HPDE6-E6E7 (cell line): ENCODE measurements around the gene MYRF.

Experiments used
- DNase-seq: peaks from one replicate; pipeline ENCODE4 v3.0.0; 2011; ENCODE audit warnings: missing footprints; ENCODE audit errors: extremely low spot score

The MYRF gene

DNA sequence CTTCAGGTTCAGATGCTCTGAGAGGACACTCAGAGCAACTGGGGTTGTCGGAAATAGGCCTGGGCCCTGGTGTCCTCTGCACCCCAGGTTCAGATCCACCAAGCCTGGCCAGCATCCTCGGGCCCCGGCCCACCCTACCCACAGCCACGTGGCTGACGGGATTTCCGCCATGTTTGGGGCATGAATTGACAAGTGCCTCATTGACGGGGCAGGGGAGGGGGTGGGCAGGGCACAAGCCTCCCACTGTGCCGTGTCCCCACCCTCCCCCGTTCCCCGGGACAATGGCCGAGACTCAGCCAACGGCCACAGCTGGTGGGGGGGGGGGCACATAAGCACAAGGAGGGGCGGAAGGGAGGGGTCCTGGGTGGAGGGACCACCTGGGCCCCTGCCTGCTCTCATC, 8.5 kb downstream of the MYRF start:
- no peak for DNase-seq

DNA sequence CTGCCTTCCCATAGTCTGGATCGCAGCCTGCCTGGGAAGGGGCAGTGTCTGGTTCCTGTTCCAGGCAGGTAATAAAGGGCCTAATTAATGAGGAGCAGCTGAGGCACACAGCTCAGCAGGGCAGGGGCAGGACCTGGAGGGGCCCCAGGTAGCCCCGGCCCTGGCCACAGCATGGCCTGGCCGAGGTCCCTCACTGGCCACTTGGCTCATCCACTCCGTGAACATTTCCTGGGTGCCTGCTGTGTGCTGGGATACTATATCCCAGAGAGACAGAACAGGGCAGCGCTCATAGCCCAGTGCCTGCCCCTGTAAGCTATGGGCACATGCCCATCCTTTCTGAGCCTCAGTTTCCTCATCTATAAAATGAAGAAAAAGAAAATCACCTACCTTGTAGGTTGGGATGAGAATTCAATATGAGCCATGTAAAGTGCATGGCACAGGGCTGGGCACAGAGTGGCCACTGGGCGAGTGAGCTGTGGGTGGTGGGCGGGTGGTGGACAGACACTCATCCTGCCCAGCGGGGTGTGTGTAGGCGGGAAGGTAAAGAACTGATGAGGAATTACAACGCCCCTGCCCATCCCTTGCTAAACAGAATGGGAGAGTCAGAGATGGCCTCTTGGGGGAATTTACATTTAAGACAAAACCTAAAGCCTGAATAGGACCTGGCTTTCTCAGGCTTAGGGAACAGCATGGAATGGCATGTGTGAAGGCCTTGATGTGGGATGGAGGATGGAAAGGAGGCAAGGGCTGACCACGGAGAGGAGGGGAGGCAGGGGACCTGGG, 9.2 kb downstream of the MYRF start:
- no peak for DNase-seq

DNA sequence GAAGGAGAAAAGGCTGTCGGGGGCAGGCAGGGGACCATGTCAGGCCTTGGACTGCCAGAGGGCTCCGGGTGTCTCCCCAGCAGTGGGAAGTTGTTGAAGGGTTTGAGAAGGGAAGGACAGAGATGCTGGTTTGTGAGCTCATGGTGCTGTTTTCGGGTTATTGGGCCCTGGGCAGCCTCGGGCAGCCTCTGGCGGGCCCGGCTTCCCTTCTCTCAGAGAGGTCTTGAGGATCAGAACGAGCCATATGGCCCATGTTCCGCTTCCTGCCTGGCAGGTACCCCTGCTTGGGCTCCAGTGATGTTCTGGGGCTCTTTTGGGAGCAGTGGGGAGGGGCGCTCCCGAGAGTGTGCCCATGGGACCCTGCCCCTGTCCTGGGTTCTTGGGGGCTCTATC, 9.8 kb downstream of the MYRF start:
- no peak for DNase-seq

DNA sequence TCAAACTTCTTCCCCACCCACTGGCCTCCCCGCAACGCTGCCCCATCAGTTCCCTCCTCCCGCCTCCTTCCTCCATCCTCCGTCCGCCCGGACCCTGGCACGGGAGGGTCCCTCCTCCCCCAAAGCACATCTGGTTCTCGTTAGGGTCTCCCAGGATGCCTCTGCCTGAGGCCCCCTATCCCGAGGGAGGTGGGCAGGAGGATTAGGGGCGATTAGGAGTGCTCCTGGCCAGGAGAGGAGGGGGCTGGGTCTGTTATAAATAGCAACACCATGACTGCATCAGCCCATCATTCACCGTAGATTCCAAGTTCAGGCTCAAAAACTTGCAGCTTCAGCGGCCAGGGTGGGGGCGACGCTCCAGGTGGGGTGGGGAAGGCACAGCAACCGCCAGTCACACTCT, 10.4 kb downstream of the MYRF start:
- DNase-seq: no peak

DNA sequence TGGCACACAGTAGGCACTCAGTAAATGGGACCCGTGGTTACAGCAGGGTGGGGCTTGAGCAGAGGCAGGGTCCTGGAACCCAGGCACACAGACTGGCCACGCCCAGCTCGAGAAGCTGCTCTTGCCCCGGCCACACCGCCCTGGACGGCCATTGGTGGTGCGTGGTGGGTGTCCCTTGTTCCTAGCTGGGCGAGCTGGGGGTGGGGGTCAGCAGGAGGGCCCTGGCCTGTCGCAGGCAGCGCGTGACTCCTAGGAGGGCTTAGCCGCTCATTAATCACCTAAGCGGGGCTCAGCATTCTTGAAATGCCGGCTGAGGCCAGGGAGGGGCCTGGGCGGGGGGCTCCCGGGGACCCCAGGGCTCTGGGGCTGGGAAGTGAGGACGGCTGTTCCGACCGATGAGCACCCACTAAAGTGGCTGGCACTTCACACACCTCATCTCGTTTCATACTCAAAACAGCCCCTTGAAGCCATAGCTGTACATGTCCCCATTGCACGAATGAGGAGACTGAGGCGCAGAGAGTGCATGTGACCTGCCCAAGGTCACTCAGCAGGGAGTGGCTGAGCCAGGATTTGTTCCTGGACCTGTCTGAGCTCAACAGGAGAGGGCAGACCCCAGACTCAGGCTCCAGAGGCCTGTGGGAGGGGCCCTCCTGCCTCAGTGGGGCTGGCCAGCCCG, 11.6 kb downstream of the MYRF start:
- DNase-seq: no peak

DNA sequence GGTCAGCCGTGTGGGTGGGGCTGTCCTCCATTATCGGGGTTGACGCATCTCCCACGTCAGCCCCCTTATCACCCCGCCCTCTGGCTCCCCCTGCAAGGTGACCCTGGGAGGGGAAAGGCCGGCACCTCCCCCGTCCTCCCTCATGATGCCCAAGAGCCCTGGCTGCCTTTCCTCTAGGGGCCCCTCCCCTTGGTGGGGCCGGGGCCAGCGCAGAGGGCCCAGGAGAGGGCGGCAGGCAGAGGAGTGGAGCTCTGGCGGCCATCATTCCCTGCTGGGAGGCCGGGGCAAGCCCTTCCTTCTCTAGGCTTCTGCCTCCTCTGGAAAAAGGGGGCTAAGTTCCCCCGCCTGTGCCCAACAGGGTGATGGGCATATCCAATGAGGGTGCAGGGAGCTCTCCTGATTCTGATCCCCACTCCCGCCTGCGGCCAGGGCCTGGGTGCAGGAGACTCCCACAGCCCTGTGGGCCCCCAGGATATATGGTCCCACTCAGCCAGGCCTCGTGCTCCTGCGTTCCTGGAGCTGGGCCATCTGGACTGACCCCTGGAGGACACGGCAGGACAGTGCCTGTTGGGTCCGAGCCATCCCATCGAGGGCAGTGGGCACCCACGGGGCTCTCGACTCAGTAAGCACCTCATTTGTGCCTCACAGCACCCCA, 12.3 kb downstream of the MYRF start:
- no peak for DNase-seq

DNA sequence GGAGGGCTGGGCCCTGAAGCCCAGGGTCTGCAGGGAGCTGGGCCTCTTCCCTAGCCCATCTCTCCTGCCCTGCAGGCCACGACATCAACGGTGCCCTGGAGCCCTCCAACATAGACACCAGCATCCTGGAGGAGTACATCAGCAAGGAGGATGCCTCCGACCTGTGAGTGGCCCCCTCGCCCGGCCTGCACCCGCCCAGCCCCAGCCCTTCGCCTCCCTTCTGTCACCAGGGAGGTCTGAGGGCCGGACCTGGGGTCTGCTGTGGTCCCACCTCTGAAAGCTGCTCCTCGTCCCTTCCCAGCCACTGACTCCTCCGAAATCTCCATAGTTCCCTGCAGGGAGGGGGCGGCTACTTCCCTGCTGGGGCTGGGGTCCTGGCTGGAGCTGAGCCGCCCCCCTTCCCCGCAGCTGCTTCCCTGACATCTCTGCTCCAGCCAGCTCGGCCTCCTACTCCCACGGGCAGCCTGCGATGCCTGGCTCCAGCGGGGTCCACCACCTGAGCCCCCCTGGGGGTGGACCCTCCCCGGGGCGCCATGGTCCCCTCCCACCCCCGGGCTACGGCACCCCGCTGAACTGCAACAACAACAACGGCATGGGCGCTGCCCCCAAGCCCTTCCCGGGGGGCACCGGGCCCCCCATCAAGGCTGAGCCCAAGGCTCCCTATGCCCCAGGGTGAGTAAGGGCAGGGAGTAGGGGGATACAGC, 13.3 kb downstream of the MYRF start:
- DNase-seq: no peak

DNA sequence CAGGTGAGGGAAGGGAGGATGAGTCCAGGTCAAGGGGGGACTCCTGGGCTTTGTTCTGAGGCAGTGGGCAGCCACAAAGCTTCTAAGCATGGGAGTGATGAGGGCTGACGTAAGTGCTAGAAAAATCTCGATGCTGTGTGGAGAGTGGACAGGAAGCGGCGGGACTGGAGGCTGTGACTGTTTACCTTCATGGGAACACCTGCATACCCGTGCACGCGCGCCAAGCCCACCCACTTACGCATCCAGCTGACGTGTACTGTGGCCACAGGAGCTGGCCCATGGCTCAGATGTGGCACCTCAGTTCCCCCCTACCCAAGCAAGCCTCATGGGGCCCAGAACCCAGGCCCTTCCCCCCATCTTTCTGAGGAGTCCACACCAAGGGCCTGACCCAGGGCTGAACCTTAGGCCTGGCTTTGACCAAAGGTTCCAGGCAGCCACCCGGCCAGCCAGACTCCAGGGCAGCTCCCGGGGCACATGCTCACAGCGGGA, 14.0 kb downstream of the MYRF start:
- no peak for DNase-seq

DNA sequence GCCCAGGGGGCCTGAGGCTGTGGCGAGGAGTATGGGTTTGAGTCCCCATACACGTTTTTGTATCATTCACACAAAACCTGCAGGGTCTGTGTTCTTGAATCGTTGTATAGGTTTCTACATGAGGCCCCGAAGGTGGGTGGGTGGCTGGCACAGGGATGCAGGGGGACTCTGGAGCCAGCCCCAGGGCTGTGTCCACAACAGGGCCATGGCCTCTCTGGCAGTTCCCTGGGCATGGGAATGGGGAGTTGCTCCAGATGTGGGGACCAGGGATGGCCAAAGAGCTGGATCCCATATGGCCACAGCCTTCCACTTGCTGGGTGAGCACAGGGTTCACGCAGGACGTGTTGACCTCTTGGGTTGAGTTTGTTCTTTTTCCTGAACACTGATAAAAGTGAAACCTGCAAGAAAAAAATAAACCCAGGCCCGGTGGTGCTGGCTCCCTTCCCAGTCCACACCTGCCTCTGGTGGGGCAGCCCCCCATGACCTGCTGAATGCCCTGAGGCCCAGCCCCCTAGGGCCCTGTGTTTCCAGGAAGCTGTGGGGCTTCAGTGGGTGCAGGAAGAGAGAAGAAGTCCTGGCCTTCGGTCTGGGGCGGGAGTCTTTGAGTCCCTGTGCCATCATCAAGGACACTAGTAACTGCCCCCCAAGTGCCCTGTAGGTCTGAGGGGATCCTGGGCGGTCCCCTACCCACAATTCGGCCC, 16.1 kb downstream of the MYRF start:
- DNase-seq: no peak

DNA sequence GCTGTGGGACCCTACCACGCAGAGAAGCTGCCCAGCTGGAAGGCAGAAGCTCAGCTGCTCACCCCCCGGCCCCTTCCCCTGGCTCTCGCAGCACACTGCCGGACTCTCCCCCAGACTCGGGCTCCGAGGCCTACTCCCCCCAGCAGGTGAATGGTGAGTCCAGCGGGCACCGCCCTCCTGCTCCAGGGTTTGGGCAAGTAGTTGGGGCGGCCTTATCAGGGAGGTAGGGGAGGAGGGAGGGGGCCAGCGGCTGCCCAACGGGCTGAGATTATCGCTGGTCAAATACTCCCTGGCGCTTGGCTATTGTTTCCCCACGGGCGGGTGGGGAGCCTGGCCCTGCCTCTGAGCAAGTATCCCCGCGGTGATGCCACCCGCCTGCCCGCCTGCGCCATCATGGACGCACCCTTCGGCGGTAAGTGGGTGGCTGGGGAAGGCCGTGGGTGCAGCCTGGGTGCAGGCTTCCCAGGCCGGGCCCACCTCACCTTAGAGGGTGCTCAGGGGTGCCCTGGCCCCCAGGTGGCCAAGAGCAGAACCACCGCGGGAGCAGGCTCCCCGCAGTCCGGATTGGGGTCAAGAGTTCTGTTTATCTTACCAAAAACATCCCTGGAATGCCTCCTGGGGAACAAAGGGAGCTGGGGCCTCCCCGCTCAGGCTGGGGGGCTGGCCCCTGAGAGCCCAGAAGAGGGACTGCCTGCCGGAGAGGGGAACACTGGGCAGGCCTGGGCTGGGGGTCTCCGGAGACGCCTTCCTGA, 16.9 kb downstream of the MYRF start:
- DNase-seq: no peak

DNA sequence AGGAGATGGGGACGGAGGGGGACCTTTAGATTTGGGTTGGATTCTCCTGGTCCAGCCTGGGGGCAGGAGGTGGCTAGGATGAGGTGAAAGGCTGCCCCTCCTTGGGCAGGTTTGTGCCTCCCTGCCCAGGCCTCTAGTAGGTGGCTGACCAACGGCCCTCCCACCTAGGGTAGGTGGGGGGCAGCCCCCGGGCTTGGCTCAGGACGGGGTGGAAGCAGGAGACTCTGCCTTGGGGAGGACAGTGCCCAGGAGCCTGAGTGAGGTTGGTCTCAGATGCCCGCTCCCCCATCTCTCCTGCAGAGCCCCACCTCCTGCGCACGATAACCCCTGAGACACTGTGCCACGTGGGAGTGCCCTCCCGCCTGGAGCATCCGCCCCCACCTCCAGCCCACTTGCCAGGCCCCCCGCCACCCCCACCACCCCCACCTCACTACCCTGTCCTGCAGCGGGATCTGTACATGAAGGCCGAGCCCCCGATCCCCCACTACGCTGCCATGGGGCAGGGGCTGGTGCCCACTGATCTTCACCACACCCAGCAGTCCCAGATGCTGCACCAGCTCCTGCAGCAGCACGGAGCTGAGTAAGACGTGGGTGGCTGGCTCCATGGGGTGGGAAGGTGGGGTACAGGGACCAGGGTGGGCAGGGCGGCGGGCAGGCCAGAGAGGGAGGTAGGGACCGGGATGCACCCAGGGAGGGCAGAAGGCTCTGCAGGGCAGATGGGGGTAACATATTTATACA, 17.7 kb downstream of the MYRF start:
- no peak for DNase-seq

DNA sequence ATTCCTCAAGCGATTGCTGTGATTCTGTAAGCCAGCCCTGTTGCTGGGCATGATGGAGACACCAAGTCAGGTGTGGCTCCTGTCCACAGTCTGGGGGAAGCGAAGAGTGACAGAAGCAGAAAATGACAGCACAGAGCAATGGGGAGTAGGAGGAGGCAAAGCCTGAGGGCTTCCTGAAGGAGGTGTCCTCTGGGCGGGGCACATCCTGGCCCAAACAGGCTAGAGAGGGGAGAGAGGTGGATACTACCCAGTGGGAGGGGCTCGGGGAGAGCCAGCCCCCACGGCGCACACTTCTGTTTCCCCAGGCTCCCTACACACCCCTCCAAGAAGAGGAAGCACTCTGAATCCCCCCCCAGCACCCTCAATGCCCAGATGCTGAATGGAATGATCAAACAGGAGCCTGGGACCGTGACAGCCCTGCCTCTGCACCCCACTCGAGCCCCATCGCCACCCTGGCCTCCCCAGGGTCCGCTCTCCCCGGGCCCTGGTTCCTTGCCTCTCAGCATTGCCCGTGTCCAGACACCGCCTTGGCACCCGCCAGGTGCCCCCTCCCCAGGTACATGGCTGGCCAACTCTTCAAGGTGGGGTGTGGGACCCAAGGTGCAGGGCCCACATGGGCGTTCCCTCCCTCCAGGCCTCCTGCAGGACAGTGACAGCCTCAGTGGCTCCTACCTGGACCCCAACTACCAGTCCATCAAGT, 18.9 kb downstream of the MYRF start:
- no peak for DNase-seq

DNA sequence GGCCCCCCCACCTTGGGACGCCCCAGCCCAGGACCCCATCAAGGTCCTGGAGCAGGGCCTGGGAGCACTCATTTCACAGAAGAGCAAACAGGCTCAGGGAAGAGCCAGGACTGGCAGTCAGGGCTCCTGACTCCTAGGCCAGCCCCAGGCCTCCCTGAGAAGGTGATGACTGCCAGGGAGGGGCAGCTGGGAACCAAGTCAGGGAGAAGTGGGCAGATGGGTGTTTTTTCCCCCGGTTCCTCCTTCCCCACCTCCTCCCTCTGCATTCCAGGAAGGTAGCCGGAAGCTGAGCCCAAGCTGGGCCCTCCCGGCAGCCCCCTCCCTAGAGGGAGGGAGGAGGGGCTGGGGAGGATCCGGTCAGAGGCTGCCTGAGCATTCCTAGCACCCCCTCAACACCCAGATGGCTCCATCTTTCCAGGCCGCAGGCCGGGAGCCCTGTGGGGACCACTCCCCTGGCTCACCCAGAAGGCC, 19.6 kb downstream of the MYRF start:
- DNase-seq: no peak

DNA sequence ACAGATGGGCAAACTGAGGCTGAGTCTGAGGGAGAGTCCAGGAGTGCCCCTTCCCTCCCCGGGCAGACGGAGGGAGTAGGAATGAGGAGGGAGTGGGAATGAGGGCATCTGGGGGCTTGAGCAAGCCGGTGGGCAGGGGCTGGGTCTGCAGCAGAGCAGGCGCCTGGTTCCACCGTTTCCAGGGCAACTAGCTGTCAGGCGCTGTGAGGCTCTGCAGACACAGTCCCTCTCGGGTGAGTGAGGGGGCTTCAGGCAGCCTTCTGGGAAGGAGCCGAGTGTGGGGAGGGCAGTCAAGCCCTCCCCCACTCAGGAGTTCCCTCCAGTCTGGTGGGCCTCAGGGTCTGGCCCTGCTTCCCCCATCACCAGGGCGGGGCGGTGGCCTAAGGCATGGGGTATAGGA, 20.9 kb downstream of the MYRF start:
- DNase-seq: no peak

DNA sequence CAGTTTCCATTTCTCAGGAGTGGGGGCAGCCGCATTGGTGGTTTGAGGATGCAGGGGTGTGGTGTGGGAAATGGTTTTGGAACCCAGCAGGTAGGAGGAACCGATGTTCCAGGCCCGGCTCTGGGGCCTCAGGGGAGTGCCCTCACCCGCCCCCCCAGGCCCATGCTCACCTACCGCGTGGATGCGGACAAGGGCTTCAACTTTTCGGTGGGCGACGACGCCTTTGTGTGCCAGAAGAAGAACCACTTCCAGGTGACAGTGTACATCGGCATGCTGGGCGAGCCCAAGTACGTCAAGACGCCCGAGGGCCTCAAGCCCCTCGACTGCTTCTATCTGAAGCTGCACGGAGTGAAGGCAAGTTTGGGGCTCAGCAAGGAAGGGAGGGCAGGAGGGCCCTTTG, 21.4 kb downstream of the MYRF start:
- no peak for DNase-seq

DNA sequence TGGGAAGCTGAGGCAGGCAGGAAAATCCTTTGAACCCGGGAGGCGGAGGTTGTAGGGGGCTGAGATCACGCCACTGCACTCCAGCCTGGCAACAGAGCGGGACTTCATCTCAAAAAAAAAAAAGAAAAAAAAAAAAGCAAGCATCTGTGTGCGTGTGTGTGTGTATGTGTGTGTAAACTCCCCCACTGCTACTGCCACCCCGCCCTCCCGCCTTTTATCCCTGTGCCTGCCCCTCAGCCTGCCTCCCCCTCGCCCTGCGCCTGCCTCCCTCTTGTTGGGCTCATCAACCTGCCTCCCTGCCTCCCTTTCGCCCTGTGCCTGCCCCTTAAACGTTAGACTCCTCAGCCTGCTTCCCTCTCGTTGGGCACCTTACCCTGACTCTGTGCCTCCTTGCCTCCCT, 22.0 kb downstream of the MYRF start:
- DNase-seq: no peak

DNA sequence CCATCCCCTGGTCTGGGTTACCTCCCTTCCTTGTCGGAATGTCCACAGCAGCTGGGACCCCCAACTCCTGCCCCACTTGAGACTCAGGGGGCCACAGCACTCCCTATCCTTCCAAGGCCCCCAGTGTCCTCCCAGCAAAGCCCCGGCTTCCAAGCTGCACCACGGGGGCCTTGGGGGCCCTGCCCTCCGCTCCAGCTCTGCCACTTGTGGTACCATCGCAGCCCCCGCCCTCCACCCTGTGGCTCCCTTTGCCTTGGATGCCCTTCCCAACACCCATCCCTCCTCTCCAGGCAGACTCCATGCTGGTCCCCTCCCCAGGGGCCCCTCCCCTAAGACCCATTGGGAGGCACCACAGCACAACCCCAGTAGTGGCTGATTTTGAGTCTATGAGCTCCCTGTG, 22.7 kb downstream of the MYRF start:
- DNase-seq: no peak

DNA sequence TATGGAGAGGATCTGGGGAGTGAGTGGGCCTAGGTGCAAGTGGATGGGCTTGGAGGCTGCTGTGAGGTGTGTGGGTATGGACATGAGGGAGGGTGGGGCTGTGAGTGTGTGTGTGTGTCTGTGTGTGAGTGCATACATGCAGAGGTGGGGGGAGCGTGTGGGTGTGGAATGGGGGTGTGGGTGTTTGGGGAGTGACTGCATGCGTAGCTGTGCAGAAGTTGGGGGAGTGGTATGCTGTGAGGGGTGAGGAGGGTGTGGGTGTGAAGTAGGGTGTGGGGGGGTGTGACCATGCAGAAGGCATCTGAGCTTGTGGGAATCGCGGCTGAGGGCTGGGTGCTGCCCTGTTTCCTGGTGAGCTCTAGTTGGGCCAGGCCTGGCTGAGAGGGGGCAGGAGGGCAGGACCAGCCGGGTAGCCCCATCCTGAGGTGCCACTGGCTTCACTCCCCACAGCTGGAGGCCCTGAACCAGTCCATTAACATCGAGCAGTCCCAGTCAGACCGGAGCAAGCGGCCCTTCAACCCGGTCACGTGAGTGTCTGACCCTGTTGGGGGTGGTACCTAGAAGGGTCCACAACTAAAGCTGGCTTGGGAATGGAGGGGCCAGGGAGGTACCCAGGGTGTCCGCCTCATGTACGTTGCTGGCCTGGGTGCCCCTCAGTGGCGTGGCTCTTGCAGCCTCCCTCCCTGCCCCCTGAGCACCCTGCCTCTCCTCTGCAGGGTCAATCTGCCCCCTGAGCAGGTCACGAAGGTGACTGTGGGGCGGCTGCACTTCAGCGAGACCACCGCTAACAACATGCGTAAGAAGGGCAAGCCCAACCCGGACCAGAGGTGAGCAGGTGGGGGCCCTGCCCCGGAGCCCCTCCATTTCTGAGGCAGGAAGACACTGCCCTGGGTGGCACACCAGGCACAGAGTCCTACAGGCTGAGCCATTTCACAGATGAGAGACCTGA, 23.4 kb downstream of the MYRF start:
- DNase-seq: no peak
